ENCODE data around the gene ADRM1.

GRCh38 chr20:62326959-62327725 lies 24.3 kb downstream of the ADRM1 start:
- no peak for TF ChIP-seq POLR2A (IDR thresholded peaks at IDR 0.05)
- TF ChIP-seq, protein P1, sequence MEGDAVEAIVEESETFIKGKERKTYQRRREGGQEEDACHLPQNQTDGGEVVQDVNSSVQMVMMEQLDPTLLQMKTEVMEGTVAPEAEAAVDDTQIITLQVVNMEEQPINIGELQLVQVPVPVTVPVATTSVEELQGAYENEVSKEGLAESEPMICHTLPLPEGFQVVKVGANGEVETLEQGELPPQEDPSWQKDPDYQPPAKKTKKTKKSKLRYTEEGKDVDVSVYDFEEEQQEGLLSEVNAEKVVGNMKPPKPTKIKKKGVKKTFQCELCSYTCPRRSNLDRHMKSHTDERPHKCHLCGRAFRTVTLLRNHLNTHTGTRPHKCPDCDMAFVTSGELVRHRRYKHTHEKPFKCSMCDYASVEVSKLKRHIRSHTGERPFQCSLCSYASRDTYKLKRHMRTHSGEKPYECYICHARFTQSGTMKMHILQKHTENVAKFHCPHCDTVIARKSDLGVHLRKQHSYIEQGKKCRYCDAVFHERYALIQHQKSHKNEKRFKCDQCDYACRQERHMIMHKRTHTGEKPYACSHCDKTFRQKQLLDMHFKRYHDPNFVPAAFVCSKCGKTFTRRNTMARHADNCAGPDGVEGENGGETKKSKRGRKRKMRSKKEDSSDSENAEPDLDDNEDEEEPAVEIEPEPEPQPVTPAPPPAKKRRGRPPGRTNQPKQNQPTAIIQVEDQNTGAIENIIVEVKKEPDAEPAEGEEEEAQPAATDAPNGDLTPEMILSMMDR (IDR thresholded peaks at IDR 0.05), result no peak
